ENCODE measurements around the gene STARD7.

GRCh38 chr2:96145848-96146152, 62.8 kb downstream of the STARD7 start:
- TF ChIP-seq EZH2 (conservative IDR thresholded peaks at IDR 0.05; ENCODE audit: low read depth, low read length) (no peak), ZNF335 (CRISPR knock-in tag; IDR thresholded peaks at IDR 0.05) (no peak), ZNF282 (IDR thresholded peaks at IDR 0.05; ENCODE audit: partially characterized antibody) (no peak), POLR2A (IDR thresholded peaks at IDR 0.05; ENCODE audit: insufficient read depth in 1 of 2, low read depth in 2 of 2, low read length in 2 of 2) (no peak)
